K562 (cell line): ENCODE results near the gene AP1G1. TPM values are rescaled to one million over a fixed set of nuclear protein-coding genes. Genes with fewer than 3 reads are reported as not detected.

Experiments
- ATAC-seq: fragments of 200-7000 bp; cut with Tn5 transposase; 3 replicates; pipeline ENCODE4 v1.9.1; 2020; ENCODE audit warnings: moderate library complexity
- BruUV-seq: library from RNA; stranded (reverse); fragments of 400-500 nt; replicated peaks from 2 replicates; lab custom pipeline; 2021; lab: Mats Ljungman, UMichigan
- CTCF ChIA-PET: fragments of 300-600 bp; formaldehyde crosslinking; extraction: SDS; loops from one replicate; lab custom pipeline; 2021; ENCODE audit warnings: low intra/inter-chr PET ratio; lab: Yijun Ruan, JAX
- POLR2A ChIA-PET: fragments of 300-600, 350-650 bp; sonication (Branson Sonifier 250); formaldehyde crosslinking; extraction: SDS; loops from one replicate; lab custom pipeline; 2021; ENCODE audit warnings: antibody characterized with exemption, inconsistent platforms; lab: Yijun Ruan, JAX
- DNase-seq, 4 experiments: peaks; one replicate each; pipeline versions ENCODE4 v3.0.0 to v3.0.0-alpha.2; 2011 to 2018; ENCODE audit warnings: low spot score in 3 of 4, mixed read lengths in 3 of 4; ENCODE audit errors: extremely low read depth in 1 of 4
- FAIRE-seq: peaks from 2 replicates; lab custom pipeline; 2011; peaks lifted over from hg19 to GRCh38; lab: Jason Lieb, UNC
- H2AFZ ChIP-seq: 2 replicates; pipeline ENCODE4 v1.6.0; 2011; ENCODE audit warnings: low read depth, low read length, control low read depth, inconsistent platforms
- H3K27ac ChIP-seq: fragments of 200-600 bp; 3 replicates; pipeline ENCODE4 v1.8.0; 2011; ENCODE audit warnings: low read depth, mild to moderate bottlenecking, control low read depth, inconsistent platforms, low read length, moderate library complexity, mixed read lengths; ENCODE audit errors: extremely low read depth
- H3K27me3 ChIP-seq, 2 experiments: fragments of 300-600 bp in 1 of 2; 2 replicates in 1 of 2; 3 replicates in 1 of 2; pipeline versions ENCODE4 v1.6.0 to v1.8.0; 2011; ENCODE audit warnings: inconsistent platforms in 2 of 2, low read length in 2 of 2, mild to moderate bottlenecking in 1 of 2, mixed read lengths in 1 of 2, moderate library complexity in 1 of 2; ENCODE audit not compliant: control insufficient read depth in 2 of 2, insufficient read depth in 2 of 2
- H3K36me3 ChIP-seq: fragments of 300-600 bp; 3 replicates; pipeline ENCODE4 v1.8.0; 2011; ENCODE audit warnings: mild to moderate bottlenecking, low read length, inconsistent platforms; ENCODE audit not compliant: control insufficient read depth, insufficient read depth
- H3K4me1 ChIP-seq, 2 experiments: fragments of 200-600 bp in 1 of 2; replicated peaks in 1 of 2; 2 replicates in 1 of 2; 3 replicates in 1 of 2; pipeline versions ENCODE4 v1.5.1 to v1.8.0; 2011; ENCODE audit warnings: inconsistent platforms in 2 of 2, low read length in 2 of 2, mild to moderate bottlenecking in 1 of 2, mixed read lengths in 1 of 2, moderate library complexity in 1 of 2; ENCODE audit not compliant: control insufficient read depth in 2 of 2, insufficient read depth in 2 of 2
- H3K4me2 ChIP-seq: 2 replicates; pipeline ENCODE4 v1.6.1; 2011; ENCODE audit warnings: low read length, control low read depth, inconsistent platforms, mixed read lengths; ENCODE audit not compliant: insufficient read depth
- H3K4me3 ChIP-seq: fragments of 200-600 bp; sonication (generic), shearing (Covaris generic); 2 replicates; pipeline ENCODE4 v1.5.1; 2016; ENCODE audit warnings: control low read depth, inconsistent platforms
- H3K79me2 ChIP-seq: fragments of 200-600 bp; 3 replicates; pipeline ENCODE4 v1.8.0; 2011; ENCODE audit warnings: low read length, inconsistent platforms; ENCODE audit not compliant: control insufficient read depth, insufficient read depth
- H3K9ac ChIP-seq, 2 experiments: 2 replicates each; pipeline versions ENCODE4 v1.6.0 to v1.6.1; 2011; ENCODE audit warnings: low read depth in 2 of 2, low read length in 2 of 2, control low read depth in 1 of 2, inconsistent platforms in 1 of 2, mild to moderate bottlenecking in 1 of 2, mixed read lengths in 1 of 2; ENCODE audit not compliant: insufficient read depth in 1 of 2
- H3K9me1 ChIP-seq: one replicate; pipeline ENCODE4 v1.6.0; 2011; ENCODE audit warnings: inconsistent platforms, mild to moderate bottlenecking, low read length, moderate library complexity; ENCODE audit not compliant: control insufficient read depth, insufficient read depth
- H3K9me3 ChIP-seq: replicated peaks from 2 replicates; pipeline ENCODE4 v1.5.1; 2011; ENCODE audit warnings: low read depth, low read length, inconsistent platforms; ENCODE audit not compliant: control insufficient read depth, insufficient read depth
- H4K20me1 ChIP-seq: replicated peaks from 2 replicates; pipeline ENCODE4 v1.6.1; 2011; ENCODE audit warnings: low read length, inconsistent platforms, mixed read lengths; ENCODE audit not compliant: control insufficient read depth, insufficient read depth
- C11orf30 ChIP-seq: fragments of 450-650 bp; IDR thresholded peaks from 2 replicates; pipeline ENCODE4 v1.6.1; 2016; ENCODE audit warnings: low read depth, mild to moderate bottlenecking
- MAFF ChIP-seq: IDR thresholded peaks from 2 replicates; pipeline ENCODE4 v1.6.1; 2012; ENCODE audit warnings: low read length, improper control_type of control experiment
- MAFG ChIP-seq: fragments of 450-650 bp; conservative IDR thresholded peaks from 2 replicates; pipeline ENCODE4 v1.6.1; 2016; ENCODE audit warnings: missing genetic modification characterization, missing compliant biosample characterization
- MAFK ChIP-seq: IDR thresholded peaks from 2 replicates; pipeline ENCODE4 v1.6.1; 2011; ENCODE audit warnings: low read length, improper control_type of control experiment
- RCOR1 ChIP-seq, 2 experiments: IDR thresholded peaks; 2 replicates each; pipeline ENCODE4 v1.6.1; 2012; ENCODE audit warnings: low read depth in 2 of 2, low read length in 2 of 2, borderline replicate concordance in 1 of 2, improper control_type of control experiment in 1 of 2
- ZNF316 ChIP-seq: fragments of 450-650 bp; IDR thresholded peaks from 2 replicates; pipeline ENCODE4 v1.6.1; 2016
- WGBS: fragments of 100-300 bp; shearing (Covaris generic); methylation state at CpG from one replicate; pipeline ENCODE4 v1.1.6; 2016; ENCODE audit warnings: low coverage, mixed read lengths; ENCODE audit not compliant: insufficient coverage; ENCODE audit errors: missing lambda C conversion rate; 5-methylcytosine and 5-hydroxymethylcytosine counted together
- in situ Hi-C: fragments of 300-500 bp; cut with MboI; formaldehyde crosslinking; loops from 4 replicates; pipeline ENCODE4 v1.15.0; 2018; ENCODE audit warnings: inconsistent platforms, mixed read lengths
- intact Hi-C: fragments of 100-400 bp; cut with micrococcal nuclease; formaldehyde crosslinking; loops from 2 replicates; pipeline ENCODE4 v1.14.2; 2022
- polyA plus RNA-seq, 8 experiments: library from polyadenylated mRNA; depleted of rRNA in 4 of 8; stranded (reverse) in 5 of 8; unstranded in 3 of 8; fragments of >200 nt; fragmentation: Nextera tagmentation in 2 of 8; fragmentation: Illumina TruSeq in 1 of 8; extraction: Ambion mirVana in 2 of 8; extraction: Trizol in 1 of 8; gene quantifications; 2 replicates each; pipeline versions ENCODE4 v1.2.1 to v1.2.3, GENCODE V29; 2011 to 2014; ENCODE audit warnings: inconsistent platforms in 1 of 8, missing spikeins in 1 of 8
- total RNA-seq, 7 experiments: library from RNA; depleted of rRNA in 6 of 7; stranded (reverse); fragments of >200 nt in 6 of 7; fragmentation: Illumina TruSeq in 2 of 7; extraction: Trizol in 2 of 7; gene quantifications; 2 replicates each; pipeline versions ENCODE4 v1.2.1 to v1.2.3, GENCODE V29; 2011 to 2021; ENCODE audit warnings: low replicate concordance in 1 of 7
- TF ChIP-seq, protein P1 (sequence below): sonication (generic); formaldehyde crosslinking; IDR thresholded peaks from 2 replicates; pipeline ENCODE4 v1.8.1; 2023; ENCODE audit warnings: missing genetic modification reagents, mild to moderate bottlenecking, borderline replicate concordance
- TF ChIP-seq, protein P2 (sequence below): sonication (generic); formaldehyde crosslinking; IDR thresholded peaks from 2 replicates; pipeline ENCODE4 v1.8.0; 2022; ENCODE audit warnings: mild to moderate bottlenecking, low read depth, missing genetic modification reagents

AP1G1 gene
- total and polyA plus RNA-seq, 9 of the 15 experiments (the other 6 are each of a cell fraction or from before 2014, with no cell fraction given), result 7.0 to 59.2 (median 42.0) TPM

DNA sequence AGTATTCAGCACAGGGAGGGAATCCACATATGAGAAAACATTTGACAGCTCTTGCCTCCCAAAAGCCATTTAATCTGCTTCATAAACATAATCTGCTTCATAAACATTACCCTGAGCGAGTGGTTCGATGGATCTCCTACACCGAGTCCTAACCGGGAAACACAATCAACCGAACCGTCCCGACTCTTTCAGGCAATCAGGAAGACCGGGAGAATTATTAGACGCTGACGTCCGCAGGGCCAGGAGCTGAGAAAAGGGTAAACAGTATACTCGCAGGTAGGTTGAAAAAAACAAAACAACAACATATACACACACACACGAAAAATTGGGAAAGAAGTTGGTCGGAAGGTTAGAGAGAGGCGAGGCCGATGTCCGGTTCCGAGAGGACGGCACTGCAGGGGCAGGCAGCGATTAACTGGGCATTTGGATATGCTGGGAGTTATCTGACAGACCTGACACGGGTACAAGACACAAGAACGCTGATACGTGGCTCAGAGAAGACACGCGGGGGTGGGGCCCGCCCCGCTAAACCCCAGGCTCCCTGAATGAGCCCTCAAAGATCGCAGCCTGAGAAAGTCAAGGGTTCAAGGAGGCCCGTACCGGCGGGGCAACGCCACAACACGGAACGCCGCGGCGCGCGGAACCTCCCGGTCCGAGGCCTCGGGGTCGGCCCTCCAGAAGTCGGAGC is 585 bp downstream of the AP1G1 start (continued):
- TF ChIP-seq, protein P1, sequence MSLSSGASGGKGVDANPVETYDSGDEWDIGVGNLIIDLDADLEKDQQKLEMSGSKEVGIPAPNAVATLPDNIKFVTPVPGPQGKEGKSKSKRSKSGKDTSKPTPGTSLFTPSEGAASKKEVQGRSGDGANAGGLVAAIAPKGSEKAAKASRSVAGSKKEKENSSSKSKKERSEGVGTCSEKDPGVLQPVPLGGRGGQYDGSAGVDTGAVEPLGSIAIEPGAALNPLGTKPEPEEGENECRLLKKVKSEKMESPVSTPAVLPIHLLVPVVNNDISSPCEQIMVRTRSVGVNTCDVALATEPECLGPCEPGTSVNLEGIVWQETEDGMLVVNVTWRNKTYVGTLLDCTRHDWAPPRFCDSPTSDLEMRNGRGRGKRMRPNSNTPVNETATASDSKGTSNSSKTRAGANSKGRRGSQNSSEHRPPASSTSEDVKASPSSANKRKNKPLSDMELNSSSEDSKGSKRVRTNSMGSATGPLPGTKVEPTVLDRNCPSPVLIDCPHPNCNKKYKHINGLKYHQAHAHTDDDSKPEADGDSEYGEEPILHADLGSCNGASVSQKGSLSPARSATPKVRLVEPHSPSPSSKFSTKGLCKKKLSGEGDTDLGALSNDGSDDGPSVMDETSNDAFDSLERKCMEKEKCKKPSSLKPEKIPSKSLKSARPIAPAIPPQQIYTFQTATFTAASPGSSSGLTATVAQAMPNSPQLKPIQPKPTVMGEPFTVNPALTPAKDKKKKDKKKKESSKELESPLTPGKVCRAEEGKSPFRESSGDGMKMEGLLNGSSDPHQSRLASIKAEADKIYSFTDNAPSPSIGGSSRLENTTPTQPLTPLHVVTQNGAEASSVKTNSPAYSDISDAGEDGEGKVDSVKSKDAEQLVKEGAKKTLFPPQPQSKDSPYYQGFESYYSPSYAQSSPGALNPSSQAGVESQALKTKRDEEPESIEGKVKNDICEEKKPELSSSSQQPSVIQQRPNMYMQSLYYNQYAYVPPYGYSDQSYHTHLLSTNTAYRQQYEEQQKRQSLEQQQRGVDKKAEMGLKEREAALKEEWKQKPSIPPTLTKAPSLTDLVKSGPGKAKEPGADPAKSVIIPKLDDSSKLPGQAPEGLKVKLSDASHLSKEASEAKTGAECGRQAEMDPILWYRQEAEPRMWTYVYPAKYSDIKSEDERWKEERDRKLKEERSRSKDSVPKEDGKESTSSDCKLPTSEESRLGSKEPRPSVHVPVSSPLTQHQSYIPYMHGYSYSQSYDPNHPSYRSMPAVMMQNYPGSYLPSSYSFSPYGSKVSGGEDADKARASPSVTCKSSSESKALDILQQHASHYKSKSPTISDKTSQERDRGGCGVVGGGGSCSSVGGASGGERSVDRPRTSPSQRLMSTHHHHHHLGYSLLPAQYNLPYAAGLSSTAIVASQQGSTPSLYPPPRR (CRISPR knock-in tag), result no peak

DNA sequence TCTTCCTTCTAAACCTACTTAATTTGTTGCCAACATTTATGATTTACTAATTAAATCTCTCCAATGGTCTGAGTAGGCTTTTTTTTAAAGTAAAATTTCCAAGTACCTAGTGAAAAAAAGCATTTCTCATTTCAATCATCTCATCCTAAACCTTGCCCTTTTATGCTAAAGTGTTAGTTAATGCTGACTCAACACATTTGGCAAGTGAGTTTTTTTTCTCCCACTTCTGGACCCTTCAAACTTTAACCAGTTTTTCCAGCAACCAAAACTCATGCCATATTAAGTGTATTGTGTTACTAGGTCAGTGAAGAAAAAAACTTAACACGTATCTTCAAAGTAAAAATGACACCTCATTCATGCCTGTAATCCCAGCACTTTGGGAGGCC is 5.3 kb downstream of the AP1G1 start:
- CTCF ChIA-PET, result interaction anchor here (0.6 kb wide), 1 partner anchor 87 kb away, joined by 3 read pairs; no protein-coding TSS in a partner anchor
- intact Hi-C loops (no loop called here), in situ Hi-C loops (no loop called here)
- BruUV-seq, result no TSS peak
- POLR2A ChIA-PET, result interaction anchor here (2.0 kb wide), 1 partner anchor 10 kb away, joined by 9 read pairs; no protein-coding TSS in a partner anchor
- H3K27ac ChIP-seq, result no peak overlapping the region
- TF ChIP-seq ZNF316, result peak; percentile 99
- TF ChIP-seq MAFK, result peak; percentile 100
- TF ChIP-seq RCOR1 (IDR thresholded peaks at IDR 0.05; ENCODE audit: borderline replicate concordance in 1 of 2, low read depth in 2 of 2, low read length in 2 of 2), result no peak
- TF ChIP-seq MAFF, result peak; percentile 100
- TF ChIP-seq MAFG, result peak; percentile 97
- TF ChIP-seq C11orf30, result peak; percentile 98
- TF ChIP-seq, protein P2, sequence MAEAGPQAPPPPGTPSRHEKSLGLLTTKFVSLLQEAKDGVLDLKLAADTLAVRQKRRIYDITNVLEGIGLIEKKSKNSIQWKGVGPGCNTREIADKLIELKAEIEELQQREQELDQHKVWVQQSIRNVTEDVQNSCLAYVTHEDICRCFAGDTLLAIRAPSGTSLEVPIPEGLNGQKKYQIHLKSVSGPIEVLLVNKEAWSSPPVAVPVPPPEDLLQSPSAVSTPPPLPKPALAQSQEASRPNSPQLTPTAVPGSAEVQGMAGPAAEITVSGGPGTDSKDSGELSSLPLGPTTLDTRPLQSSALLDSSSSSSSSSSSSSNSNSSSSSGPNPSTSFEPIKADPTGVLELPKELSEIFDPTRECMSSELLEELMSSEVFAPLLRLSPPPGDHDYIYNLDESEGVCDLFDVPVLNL (CRISPR knock-in tag), result no peak
- H3K4me3 ChIP-seq, result no peak overlapping the region
- no peak overlapping the region for H2AFZ ChIP-seq
- H3K4me1 ChIP-seq, result peaks cover 0 to 4% of the 10 kb centered on the region in 2 experiments; a peak in 3 of 5 replicates
- H3K9ac ChIP-seq, result no peak overlapping the region
- 82% methylated on average over 1 of the region's 1 CpG for WGBS
- DNase-seq, result no peak
- FAIRE-seq, result no peak
- H3K36me3 ChIP-seq, result peaks cover 52% of the 10 kb centered on the region; the same call in 2 of the 3 replicates
- no peak overlapping the region for H3K4me2 ChIP-seq
- no peaks in the 10 kb centered on the region for H3K9me3 ChIP-seq
- peaks cover 85% of the 10 kb centered on the region for H3K79me2 ChIP-seq
- no peaks in the 10 kb centered on the region; the same call in 1 of the 2 replicates for H4K20me1 ChIP-seq
- ATAC-seq, result no peak
- H3K9me1 ChIP-seq, result no peaks in the 10 kb centered on the region
- H3K27me3 ChIP-seq, result no peaks in the 10 kb centered on the region
